Chondrocyte (in vitro differentiated cells): ENCODE results near the gene CAPRIN1. TPM values are rescaled to one million over a fixed set of nuclear protein-coding genes. Genes with fewer than 3 reads are reported as not detected.

Source experiments
- DNase-seq: peaks from one replicate; pipeline ENCODE4 v3.0.0; 2021; ENCODE audit warnings: mixed read lengths, low spot score
- H3K27ac Mint-ChIP-seq: one replicate; pipeline ENCODE4 v1.8.0; 2021; ENCODE audit warnings: mild to moderate bottlenecking, moderate library complexity, mixed read lengths; ENCODE audit not compliant: unreplicated experiment
- H3K27me3 Mint-ChIP-seq: 2 replicates; pipeline ENCODE4 v1.8.0; 2021; ENCODE audit warnings: low read depth, mixed read lengths
- H3K36me3 Mint-ChIP-seq: 2 replicates; pipeline ENCODE4 v1.8.0; 2021; ENCODE audit warnings: low read depth, mixed read lengths
- H3K4me1 Mint-ChIP-seq: 2 replicates; pipeline ENCODE4 v1.8.0; 2021; ENCODE audit warnings: low read depth, mild to moderate bottlenecking, mixed read lengths
- H3K4me3 Mint-ChIP-seq: one replicate; pipeline ENCODE4 v1.8.0; 2021; ENCODE audit warnings: mild to moderate bottlenecking, moderate library complexity, mixed read lengths; ENCODE audit not compliant: unreplicated experiment
- H3K9me3 Mint-ChIP-seq: 2 replicates; pipeline ENCODE4 v1.8.0; 2021; ENCODE audit warnings: low read depth, mixed read lengths
- CTCF ChIP-seq: fragments of 200-600 bp; sonication (generic); IDR thresholded peaks from 2 replicates; pipeline ENCODE4 v1.5.0; 2021; ENCODE audit warnings: antibody characterized with exemption, mild to moderate bottlenecking, moderate library complexity
- total RNA-seq: library from RNA; stranded (reverse); gene quantifications from 3 replicates; pipeline ENCODE4 v1.2.1, GENCODE V29; 2021

The CAPRIN1 gene
- total RNA-seq, 1 donor from 2014 or later = 197 TPM

GRCh38 chr11:34128824-34129223, 77.3 kb downstream of the CAPRIN1 start:
- no peaks in the 10 kb centered on the region for H3K4me1 Mint-ChIP-seq
- TF ChIP-seq CTCF = no peak
- no peak overlapping the region for H3K27ac Mint-ChIP-seq

GRCh38 chr11:34132261-34132965, 80.9 kb downstream of the CAPRIN1 start:
- H3K36me3 Mint-ChIP-seq = peaks cover 43% of the 10 kb centered on the region
- H3K27ac Mint-ChIP-seq = no peak overlapping the region
- no peaks in the 10 kb centered on the region for H3K27me3 Mint-ChIP-seq
- no peak for DNase-seq
- no peak overlapping the region for H3K4me3 Mint-ChIP-seq
- no peaks in the 10 kb centered on the region for H3K9me3 Mint-ChIP-seq
- no peak for TF ChIP-seq CTCF
- H3K4me1 Mint-ChIP-seq = no peaks in the 10 kb centered on the region

More at GRCh38 chr11:34128824-34129223, 77.3 kb downstream of the CAPRIN1 start:
- no peak overlapping the region for H3K4me3 Mint-ChIP-seq
- no peak for DNase-seq
- H3K9me3 Mint-ChIP-seq = no peaks in the 10 kb centered on the region
- peaks cover 40% of the 10 kb centered on the region for H3K36me3 Mint-ChIP-seq
- H3K27me3 Mint-ChIP-seq = no peaks in the 10 kb centered on the region

- no peak overlapping the region for H3K27ac Mint-ChIP-seq
- no peaks in the 10 kb centered on the region for H3K4me1 Mint-ChIP-seq
- H3K9me3 Mint-ChIP-seq = no peaks in the 10 kb centered on the region
- H3K36me3 Mint-ChIP-seq = peaks cover 49% of the 10 kb centered on the region
- H3K27me3 Mint-ChIP-seq = no peaks in the 10 kb centered on the region
- H3K4me3 Mint-ChIP-seq = no peak overlapping the region
- DNase-seq = no peak
- no peak for TF ChIP-seq CTCF
Observed at GRCh38 chr11:34134765-34135164, 83.2 kb downstream of the CAPRIN1 start.

- Mint-ChIP-seq H3K27ac (no peak overlapping the region), H3K4me3 (no peak overlapping the region), H3K36me3 (peaks cover 51% of the 10 kb centered on the region), H3K27me3 (no peaks in the 10 kb centered on the region), H3K9me3 (no peaks in the 10 kb centered on the region), H3K4me1 (no peaks in the 10 kb centered on the region)
- no peak for TF ChIP-seq CTCF
- no peak for DNase-seq
Observed at GRCh38 chr11:34135439-34135838, 83.9 kb downstream of the CAPRIN1 start.

- Mint-ChIP-seq H3K36me3 (peaks cover 54% of the 10 kb centered on the region), H3K27me3 (no peaks in the 10 kb centered on the region), H3K9me3 (no peaks in the 10 kb centered on the region), H3K4me1 (no peaks in the 10 kb centered on the region), H3K27ac (no peak overlapping the region), H3K4me3 (no peak overlapping the region)
- peak; percentile 40 for DNase-seq
- TF ChIP-seq CTCF = no peak
Observed at GRCh38 chr11:34136420-34136819, 84.9 kb downstream of the CAPRIN1 start.
